Myocyte (in vitro differentiated cells): Measurements from ENCODE around the gene RBM4B. TPM values are rescaled to one million over a fixed set of nuclear protein-coding genes. Genes with fewer than 3 reads are reported as not detected.
"Not testable (repeated sequence)": the region's sequence is repeated elsewhere in the genome, so short reads cannot be mapped to it uniquely, and the experiment has no call there.

Source experiments
- DNase-seq: peaks from one replicate; pipeline ENCODE4 v3.0.0-alpha.2; 2012; ENCODE audit warnings: low read depth
- polyA plus RNA-seq: library from polyadenylated mRNA; unstranded; fragments of >200 nt; gene quantifications from one replicate; pipeline ENCODE4 v1.2.1, GENCODE V29; 2012; ENCODE audit warnings: missing spikeins
- total RNA-seq: library from RNA; depleted of rRNA; stranded (reverse); fragments of >200 nt; gene quantifications from 2 replicates; pipeline ENCODE4 v1.2.3, GENCODE V29; 2014

The RBM4B gene, protein sequence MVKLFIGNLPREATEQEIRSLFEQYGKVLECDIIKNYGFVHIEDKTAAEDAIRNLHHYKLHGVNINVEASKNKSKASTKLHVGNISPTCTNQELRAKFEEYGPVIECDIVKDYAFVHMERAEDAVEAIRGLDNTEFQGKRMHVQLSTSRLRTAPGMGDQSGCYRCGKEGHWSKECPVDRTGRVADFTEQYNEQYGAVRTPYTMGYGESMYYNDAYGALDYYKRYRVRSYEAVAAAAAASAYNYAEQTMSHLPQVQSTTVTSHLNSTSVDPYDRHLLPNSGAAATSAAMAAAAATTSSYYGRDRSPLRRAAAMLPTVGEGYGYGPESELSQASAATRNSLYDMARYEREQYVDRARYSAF
- total RNA-seq, result 21.2 and 22.5 TPM in 2 replicates
- polyA plus RNA-seq, result 26.0 TPM

DNA sequence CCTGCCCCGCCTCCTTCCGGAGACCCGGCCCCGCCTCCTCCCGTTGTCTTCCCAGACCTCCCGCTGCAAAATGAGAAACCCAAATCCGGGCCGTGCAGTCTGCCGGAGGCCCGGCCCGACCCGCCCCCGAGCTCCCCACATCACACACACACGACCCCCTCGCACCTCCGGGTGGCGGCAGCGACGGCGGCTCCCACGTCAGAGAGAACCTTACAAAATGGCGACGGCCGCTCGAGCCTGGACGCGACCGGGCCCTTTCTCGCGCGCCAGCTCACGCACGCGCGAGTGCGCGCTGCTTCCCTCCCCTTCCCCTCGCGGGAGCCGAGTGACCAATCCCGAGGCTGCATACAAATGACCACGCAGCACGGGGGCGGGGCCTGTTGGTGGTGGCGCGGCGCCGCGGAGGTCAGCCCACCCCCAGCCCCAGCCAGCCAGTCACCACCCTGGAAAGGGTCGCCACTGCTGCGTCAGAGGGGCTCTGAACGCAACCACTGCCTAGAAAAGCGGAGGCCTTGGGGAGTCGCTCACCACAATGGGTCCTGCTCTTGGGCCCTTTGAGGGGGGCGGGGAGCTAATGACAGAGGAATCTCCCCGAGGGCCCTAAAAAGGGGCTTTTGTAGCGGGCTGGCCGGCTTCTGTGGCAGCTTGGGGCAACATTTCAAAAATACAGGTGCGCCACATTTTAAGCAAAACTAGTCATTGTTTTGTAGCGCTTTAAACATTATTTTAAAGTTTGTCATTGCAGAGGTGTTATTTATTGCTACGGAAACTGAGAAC is at the start of gene RBM4B:
Gene RBM4B, minus strand, starts transcription at position 289 of the 777 bp plus-strand sequence. CDS start 808 bp downstream, outside the sequence.
- DNase-seq, result peak; percentile 97

DNA sequence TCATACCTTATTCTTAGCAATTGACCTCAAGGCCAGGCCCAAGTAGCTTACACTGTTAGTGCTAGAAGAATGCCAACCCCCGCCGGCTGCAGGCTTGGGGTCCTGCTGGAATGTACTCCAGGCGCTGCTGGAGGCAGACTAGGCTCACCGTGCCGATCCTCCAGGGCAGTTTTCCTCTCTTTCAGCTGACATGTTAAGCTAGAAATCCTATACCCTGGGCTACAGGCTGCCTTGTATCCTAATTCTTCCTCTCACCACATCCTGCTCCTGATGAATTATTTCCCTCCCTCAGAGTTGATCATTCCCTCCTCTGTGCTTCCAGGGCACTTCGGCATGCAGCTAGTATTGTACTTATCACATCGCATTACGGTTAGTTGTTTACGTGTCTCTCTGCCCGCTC is 48.0 kb upstream of the RBM4B start:
- DNase-seq, result no peak

DNA sequence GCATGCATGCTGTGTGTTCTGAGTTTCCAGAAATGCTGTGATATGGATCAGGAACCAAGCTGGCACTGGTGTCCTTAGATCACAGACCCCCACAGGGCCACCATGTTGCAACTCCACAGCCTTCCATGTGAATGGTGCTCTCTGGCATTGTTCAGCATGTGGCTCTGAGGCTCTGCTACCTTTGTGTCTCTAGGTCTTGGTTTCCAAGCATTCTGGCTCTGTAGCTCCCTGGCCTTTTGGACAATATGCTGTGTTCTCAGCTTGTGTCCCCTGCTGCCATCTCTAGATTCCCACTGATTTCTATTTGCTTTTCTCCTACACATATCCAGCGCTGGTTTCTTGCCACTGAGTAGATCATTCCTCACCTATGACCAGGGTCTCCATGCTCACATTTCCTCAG is 47.4 kb upstream of the RBM4B start:
- no peak for DNase-seq

DNA sequence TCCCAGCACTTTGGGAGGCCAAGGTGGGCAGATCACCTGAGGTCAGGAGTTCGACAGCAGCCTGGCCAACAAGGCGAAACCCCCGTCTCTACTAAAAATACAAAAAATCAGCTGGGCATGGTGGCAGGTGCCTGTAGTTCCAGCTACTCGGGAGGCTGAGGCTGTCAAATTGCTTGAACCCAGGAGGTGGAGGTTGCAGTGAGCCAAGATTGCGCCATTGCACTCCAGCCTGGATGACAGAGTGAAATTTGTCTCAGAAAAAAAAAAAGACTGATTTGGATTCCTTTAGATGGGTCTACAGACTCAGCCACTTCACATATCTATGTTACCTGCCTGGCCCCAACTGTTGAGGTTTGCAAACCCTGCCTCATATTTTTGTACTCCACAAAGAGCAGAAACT is 46.5 kb upstream of the RBM4B start:
- DNase-seq, result not testable (repeated sequence)

DNA sequence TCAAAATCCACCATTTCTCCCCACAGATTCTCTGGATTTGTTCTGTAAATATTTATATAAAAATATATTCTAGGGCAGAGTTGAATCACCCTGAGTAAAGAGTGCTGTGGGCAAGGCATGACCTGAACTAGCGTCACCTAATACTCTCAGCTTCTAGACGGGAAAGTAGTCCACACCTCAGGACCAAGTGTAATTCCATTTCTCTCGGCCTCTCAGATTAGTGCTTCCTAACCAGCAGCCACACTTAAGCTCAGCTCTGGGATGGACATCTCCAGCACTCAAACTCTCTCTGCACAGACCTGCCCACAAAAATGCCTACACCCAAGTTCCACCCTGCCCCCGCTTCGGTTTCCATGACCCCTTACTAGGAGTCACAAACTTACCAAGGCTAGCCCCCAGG is 46.0 kb upstream of the RBM4B start:
- DNase-seq, result no peak

DNA sequence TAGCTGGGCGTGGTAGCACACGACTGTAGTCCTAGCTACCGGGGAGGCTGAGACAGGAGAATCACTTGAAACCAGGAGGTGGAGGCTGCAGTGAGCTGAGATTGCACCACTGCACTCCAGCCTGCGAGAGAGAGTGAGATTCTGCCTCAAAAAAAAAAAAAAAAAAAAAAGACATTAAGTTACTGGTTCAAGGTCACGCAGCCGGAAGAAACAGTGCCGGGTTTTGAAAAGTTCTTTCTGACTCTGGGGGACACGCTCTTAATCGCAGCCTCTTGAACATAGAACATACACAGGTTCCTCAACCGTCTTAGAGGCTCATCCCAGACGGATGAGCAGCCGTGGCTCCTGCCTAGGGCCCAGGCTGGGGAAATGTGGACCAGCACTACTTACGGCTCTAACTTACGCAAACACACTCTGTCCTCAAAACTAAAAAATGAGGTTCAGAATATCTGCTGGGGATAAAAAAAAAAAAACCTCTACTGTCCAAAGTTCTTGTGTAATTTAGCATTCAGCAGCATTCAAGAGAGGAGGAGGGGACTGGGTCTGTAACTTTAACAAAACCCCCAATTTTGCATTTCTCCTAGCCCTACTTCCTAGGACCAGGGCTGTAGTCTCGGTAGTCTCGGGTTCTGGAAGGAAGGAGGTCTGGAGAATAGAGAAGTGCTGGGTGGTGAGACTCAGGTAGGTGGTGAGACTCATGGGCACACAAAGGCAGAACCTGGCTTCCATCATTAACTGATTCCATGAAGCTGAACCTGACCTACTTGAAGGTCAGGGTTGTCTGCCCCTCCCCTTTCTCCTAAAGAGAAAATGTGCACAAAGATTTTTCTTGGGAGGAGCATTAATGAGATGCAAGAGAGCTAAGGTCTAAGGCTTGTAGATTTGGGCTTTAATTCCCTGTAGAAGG is 45.3 kb upstream of the RBM4B start:
- DNase-seq, result no peak

DNA sequence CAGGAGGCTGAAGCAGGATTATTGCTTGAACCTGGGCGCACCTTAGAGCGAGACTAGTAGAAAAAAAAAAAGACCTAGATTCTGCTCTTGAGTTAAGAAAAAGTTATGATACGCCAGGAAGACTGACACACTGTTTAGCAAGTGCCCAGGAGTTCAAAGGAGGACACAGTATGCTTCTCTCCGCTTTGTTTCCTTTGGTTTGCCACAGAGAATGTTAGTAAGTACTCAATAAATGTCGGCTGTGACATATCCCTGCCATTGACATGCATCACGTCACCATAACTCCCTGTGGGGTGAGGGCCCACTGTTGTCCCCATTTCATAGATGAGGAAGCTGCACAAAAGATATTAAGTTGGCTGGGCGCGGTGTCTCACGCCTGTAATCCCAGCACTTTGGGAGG is 44.3 kb upstream of the RBM4B start:
- DNase-seq, result no peak

DNA sequence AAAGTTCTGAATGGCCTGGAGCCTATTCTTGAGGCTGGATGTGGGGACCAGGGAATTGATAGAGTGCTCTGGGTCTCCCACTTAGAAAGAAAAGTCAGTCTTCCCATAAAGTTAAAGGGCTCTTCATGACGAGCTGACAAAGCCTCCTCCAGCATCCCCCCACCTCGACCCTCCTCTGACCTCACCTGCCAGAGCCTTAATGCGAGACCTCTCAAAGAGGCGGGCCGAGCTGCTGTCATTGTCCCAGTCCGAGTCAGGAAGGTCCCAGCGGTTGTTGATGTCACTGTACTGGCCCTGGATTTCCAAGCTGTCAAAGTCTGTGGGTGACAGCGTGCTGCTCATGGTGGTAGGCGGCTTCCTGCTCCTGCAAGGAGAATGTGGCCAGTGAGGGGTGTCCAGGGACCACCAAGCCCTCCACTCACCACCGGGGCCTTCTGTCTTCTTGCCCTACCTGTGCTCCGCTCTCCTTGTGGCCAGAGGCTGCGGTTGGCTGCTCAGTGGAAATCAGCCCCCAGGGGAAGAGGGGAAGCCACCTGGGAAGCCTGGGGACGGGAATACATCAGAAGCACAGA is 43.3 kb upstream of the RBM4B start:
- DNase-seq, result no peak

DNA sequence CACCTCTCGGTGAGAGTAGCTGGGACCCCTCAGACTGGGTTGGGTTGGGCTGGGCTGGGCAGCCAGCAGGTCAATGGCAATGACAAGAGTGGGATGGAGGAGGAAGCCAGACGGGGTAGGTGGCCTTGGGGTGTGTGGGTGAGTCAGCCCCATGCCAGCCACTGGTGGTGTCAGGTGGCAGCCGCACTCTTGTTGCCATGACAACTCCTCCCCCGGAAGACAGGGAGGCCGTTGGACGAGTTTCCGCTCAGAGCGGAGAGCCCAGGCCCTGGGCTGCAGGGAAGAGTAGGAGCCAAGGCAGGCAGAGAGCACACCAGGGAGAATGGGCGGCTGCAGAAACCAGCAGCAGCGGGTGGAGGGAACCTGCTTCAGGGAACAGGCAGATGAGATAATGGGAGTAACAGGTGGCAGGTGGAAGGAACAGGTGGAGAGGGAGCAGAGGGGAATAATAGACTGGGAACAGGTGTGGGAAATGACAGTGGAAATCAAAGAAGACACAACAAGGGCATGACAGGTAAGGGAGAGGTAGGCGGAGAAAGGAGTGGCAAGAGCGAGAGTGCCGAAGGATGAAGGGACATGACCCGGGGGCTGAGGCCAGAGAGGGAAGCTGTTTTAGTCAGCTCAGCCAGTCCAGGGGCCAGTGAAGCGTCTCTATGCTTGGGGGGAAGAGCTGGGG is 42.7 kb upstream of the RBM4B start:
- DNase-seq, result peak; percentile 72

DNA sequence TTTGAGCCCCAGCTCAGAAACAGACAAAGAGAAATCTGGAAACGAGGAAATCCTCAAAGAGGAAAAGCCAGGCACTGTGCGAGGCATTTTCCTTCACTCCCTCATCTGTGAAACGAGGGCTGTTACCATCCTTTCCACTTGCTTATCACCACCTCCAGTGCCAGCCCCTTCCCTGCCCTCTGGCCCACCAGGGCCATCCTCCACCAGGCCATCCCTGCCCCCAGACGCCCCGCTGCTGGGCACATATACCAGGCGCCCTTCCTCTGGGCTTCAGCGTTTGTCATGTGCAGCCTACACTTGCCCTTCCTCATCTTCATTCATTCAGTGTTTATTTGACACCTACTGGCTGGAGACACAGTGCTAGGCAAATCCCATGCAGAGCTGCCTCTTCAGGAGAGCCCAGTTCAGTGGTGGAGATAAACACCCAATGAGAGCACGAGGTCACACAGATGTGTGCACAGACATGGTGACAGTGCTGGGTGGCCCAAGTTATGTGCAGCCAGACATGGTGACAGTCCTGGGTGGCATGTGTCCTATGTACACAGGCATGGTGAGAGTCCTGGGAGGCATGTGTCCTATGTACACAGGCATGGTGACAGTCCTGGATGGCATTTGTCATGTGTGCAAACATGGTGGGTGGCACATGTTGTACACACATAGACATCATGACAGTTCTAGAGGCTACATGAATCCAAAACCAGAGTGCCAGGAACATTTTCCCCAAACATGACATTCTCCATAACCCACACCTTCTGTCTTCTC is 41.6 kb upstream of the RBM4B start:
- no peak for DNase-seq

DNA sequence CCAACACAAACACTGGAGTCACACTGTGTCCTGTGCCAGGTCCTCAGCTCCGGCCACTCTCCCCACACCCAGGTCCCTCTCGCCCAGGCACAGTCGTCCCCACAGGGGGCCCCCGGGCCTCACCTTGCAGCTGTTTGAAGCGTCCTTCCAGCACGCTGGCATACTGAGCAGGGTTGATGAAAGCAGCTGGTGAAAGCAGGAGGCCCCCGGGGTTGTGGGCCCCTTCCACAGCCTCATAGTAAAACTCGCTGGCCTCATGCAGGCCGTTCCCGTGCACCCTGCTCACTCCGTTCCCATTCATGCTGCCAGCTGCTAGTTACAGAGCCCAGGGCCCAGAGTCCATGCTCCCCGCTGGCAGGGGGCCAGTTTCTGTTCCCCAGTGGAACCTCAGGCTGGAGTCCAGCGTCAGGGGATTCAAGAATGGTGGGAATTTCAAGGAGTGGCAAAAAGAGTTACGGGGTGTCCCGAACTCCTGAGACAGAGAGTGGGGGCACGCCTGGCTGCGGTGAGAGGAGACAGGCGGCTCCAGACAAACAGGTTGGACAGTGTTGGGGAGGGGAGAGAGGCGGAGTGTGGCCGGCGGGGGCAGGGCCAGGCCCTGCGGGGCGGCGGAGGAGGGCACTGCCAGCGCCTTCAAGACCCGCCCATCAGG is 40.8 kb upstream of the RBM4B start:
- DNase-seq, result no peak

DNA sequence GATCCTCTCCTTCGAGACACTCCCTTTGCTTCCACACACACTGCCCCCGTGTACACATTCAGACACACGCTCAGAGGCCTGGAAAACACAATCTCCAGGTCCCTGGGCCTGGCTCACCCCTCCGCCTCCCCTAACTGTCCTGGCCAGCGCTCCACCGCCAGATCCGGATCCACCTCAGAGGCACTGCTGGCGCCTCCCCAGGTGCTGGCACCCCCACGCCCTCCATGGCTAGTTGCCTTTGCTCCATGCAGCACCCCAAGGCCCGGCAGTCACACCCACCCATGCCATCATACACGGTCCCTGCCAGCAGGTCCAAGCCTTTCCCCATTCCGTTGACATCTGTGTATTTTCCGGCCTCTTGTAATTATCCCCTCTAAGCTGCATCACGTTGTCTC is 40.2 kb upstream of the RBM4B start:
- DNase-seq, result no peak

DNA sequence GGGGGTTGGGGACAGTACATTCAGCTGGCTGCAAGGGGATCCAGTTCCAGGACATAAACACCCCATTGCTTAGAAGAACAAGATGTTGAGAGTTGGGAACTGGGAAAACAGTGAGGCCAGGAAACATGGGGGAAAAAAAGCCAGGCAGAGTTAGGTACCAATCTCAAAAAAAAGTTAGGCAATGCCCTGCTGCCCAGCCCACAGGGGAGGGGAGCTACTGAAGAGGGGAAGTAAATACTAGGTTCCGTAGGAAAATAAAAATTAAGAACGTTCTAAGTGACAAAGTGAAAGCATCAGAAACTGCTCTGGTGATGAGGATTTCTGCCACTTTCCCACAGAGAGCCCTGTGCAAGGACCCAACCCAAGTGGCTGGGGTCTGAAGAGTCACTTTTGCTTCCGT is 39.3 kb upstream of the RBM4B start:
- no peak for DNase-seq

DNA sequence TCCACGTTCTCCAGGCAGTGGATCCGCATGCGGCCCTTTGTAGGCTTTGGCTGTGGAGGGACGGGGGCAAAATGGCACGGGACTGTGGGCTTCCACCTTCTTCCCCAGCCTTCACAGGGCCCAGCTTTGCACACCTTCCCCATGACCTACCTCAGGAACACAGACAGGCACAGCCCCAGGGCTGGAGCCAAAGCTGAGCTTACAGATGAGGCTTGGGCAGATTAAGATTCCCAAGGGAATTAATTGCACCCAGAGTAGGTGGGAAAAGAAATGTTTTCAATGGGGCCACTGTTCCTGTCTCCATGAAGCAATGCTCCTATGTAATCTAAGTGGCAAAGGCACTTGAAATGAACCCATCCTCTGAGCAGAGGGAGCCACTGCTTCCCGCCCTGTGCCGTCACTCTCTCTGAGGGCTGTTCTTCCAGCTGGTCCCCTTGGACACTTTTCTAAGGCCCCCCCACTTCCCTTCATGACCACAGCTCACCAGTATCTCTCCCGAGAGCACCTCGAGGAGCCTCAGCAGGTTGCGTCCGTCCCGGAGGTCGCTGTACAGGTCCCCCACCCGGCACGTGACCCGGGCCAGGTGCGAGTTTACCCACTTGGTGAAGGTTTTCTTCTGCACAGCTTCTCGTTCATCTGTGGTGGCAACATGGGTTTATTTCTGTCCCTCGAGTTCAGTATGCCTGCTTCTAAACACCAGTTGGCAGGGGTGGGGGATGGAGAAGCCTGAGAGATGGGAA is 37.8 kb upstream of the RBM4B start:
- no peak for DNase-seq

DNA sequence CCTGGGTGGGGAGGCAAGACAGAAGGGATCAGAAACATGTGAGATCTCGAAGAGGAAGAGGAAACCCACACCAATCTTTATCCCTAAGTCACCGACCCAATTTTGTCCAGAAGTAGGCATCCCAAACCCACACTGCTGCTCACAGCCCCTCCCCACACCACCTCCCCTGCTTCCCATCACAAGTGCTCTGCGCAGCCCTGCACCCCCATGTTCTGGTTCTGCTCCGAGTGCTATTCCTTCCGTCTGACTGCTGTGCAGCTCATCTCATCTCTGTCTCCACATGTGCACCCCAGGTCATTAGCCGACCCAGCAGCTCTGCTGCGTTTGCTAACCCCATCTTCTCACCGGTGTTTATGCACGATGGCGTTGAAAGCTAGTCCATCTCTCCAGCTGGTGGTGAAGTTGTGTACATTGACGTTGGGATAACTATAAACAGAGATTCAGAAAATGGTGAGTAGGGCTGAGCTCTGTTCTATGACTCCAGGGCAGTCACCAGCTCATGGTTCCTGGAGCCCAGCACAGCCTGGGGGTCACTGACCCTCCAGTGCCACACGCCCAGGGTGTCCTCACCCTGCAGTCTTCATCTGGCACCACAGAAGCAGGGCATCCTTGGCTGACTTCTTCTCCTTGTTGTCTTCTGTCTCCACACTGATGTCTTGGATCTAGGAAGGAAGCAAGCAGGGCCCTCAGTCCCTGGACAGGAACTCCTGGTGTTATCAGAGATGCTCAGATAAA is 36.2 kb upstream of the RBM4B start:
- DNase-seq, result no peak

DNA sequence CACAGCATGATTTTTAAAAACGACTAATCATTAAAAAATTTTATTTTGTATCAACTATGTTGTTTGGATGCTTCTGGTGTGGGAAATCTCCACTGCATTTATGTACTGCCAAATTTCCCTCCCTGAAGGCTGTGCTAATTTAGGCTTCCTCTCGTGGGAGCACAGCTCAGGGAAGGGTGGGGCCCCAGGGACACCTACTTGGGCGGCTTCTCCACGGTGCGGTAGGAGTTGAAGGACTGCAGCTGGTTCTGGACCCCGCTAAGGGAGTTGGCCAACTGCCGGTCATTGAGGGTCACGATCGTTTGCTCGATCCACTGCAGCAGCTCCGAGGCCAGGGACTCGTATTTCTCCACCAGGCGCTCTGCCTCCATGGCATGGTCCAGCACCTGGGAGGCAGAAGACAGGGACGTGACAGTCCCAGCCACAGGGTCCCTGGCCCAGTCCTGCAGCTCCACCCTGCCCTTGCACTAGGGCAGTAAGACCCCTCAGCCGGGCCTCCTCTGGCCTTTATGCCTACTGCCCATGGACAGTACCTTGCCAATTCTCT is 32.8 kb upstream of the RBM4B start:
- DNase-seq, result no peak

DNA sequence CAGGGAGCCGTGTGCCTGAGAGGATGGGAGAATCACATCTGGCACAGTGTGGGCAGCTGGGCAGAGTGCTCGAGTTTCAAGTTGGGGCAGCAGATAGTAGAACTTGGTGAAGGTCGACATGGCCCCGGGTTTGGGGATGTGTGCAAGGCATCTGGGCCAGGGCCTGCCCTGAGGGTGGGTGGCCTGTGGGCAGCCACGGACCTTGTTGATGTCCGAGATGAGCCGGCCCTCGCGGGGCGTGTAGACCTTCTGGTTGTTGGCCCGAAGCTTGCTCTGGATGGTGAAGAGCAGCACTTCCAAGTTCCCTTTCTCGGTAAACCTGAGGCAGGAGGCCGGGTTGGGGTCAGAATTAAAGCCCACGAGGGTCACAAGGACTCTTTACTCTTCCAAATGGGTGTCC is 31.0 kb upstream of the RBM4B start:
- no peak for DNase-seq

DNA sequence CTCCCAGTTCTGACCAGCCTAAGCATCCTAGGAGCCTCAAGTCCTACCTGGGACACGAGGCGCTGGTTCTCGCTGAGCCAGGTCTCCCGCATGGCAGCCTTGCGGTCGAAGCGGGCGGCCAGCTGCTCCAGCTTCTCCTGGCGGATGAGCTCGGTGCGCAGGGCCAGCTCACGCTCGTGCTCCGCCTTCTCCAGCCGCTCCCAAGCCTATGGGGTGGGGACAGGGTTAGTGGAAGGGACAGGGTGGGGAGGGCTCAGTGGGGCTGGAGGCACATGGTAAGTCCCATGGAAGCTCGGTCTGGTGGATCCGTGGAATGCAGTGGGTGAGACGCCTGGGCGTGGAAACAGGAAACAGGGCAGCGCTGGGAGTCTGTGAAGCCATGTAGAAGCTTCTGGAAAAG is 30.4 kb upstream of the RBM4B start:
- no peak for DNase-seq
